GM21723 (cell line): ENCODE data around the gene AMER3.
A peak's percentile ranks its signal among the peaks of the same experiment; 100 is the strongest.
"Not testable (repeated sequence)": the region's sequence is repeated elsewhere in the genome, so short reads cannot be mapped to it uniquely, and the experiment has no call there.

Experiments used
- ATAC-seq: cut with Tn5 transposase; IDR thresholded peaks from one replicate; pipeline ENCODE4 v1.9.1; 2021; ENCODE audit warnings: mild to moderate bottlenecking, moderate library complexity; ENCODE audit not compliant: unreplicated experiment

AMER3 gene, protein sequence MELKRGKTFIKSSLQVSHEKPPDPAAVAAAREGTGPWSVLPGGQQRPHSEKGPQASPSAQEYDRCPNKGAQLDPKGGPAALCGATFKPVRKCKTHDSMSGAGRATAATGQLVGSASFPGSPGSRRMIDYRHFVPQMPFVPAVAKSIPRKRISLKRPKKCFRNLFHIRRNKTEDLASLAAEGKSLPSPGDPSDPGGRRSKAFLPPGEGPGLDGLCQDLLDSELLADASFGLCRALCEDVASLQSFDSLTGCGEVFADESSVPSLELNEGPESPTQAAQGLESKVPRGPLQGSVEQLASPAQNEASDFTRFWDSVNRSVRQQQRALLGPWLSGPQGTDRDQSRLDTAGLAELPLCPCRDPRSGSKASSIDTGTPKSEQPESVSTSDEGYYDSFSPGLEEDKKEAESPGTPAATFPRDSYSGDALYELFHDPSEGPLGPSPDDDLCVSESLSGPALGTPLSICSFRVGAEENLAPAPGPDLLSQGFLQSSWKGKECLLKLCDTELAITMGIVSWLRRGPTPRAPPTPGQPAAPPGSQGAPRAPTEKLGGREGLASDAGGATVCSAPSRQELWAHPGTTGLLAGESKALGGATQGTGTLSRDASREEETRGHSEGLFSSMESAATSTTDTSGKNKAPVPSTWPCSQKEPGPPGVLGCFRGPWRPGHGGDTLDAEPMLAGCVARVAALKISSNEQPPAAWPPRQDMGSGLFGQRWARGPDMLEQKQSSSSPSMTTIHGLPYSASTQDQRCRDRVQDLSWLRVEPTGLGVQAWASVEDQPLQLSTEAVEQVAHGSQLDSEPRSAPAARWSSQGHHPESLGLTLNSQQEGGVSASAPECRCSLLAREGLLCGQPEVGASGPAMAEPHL

DNA sequence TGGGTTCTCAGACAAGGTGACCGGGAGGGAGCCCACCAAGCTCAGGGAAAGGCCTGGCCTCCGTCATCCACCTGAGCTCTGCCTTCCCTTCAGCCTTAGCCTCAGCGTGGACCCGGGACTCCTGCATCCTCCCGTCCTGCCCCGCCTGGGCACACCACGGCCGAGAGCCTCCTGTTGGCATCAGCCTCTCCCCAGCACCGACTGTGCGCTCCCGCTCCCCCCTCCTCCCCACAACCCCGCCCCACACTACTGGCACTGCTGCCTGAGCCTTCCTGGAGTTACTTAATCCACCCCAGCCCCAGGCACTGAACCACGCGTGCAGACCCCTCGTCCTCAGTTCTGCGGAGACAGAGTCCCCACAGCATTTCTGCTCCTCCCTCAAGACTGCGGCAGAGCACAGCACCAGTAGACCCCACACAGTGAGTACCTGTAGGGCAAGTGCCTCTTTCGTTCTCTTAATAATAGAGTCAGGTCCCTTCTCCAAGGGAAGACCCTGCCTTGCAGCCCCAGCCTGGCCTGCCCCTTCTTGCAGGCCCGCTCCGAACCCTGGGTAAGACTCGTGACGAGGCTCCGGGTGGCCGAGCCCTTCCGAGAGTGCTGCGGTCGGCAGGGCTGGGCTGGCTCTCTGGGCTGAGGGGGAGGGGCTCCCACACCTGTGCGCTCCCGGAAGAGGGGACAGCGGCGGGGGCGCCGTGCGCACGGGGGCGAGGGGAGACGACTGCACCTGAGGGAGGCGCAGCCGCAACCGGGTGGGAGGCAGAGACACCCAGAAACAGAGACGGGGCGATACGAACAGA lies at the start of gene AMER3:
Gene AMER3, plus strand, starts transcription at position 285 of the 797 bp plus-strand sequence. CDS start 6,533 bp downstream, outside the sequence.
- ATAC-seq = no peak

DNA sequence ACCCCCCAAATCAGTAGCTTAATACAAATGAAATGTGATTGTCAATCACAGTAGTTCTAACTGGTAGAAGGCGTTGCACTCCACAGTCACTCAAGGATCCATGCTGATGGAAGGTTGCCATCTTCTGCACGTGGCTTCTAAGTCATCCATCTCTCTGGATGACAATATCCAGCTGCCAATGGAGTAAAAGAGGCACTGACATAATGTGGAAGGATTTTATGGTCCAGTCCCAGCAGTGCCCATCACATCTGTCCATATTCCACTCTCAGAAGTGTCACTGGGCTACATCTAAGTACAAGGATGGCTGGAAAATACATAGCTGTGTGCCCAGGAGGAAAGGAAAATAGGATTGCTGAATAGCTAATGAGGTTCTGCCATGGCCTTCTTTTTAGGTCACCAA lies 40.5 kb upstream of the AMER3 start:
- not testable (repeated sequence) for ATAC-seq

DNA sequence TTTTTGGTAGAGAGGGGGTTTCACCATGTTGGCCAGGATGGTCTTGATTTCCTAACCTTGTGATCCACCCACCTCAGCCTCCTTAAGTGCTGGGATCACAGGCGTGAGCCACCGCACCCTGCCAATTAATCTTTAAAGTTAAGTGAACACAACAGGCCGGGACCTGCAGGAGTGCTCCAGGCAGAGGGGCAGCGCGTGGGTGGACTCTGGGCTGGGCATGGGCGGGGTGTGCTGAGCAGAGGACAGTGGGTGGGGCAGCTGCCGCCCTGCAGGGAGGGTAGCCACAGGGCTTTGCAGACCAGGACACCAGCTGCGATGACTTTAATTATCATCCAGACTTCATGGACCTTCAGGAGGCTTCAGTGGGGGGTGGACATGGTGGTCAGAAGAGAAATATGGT lies 35.3 kb upstream of the AMER3 start:
- ATAC-seq = no peak

DNA sequence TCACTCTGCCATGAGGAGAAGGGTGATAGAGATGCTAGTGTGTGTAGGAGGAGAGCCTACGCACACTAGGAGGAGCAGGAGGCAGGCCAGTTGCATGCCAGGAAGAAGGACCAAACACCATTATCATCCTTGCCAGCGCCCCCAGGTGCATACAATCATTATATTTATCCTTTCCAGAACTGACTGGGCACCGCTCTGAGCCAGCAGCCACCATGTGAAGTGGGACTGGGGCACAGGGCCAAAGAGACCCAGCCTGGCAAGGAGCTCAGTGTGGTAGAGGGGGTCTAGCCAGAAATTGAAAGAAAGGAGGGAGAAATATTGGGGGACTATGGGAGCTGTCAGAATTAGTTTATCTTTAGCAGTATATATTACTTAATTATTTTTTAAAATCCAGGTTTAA lies 34.8 kb upstream of the AMER3 start:
- no peak for ATAC-seq

DNA sequence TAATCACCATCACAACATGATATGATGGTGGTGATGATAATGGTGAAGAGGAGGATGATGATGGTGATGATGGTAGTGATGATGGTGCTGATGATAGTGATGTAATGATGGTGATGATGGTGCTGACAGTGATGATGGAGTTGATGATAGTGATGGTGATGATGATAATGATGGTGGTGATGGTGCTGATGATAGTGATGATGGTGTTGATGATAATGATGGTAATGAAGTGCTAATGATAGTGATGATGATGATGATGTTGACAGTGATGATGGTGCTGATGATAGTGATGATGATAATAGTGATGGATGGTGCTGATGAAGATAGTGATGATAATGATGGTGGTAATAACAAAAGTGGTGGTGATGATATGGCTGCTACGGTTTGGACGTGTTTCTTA lies 30.9 kb upstream of the AMER3 start:
- ATAC-seq = no peak

DNA sequence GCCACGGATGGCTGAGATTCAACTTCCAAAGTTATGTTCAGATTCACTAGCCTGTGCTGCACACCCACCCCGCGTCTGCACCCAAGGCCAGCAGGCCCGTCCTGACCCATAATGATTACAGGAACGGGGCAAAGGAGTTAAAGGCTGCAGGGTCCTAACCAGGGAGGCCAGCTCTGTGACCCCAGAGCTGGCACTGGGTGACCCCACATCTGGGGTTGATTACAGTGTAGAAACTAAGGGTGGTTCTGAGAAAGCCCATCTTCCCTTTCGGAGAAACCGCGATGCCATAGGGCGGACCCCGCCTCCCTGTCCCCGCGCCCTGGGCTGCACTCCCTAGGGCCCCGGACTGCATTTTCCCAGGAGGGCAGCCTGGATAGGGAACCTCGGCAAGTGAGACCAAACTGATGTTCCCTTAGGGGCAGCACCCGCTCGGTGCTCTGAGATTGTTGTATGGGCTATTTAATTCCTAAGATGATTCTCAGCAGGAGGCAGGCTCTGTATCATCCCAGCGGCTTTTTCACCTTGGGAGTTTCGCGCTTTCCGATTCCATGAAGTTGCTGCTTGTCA lies 28.6 kb upstream of the AMER3 start:
- ATAC-seq = no peak

DNA sequence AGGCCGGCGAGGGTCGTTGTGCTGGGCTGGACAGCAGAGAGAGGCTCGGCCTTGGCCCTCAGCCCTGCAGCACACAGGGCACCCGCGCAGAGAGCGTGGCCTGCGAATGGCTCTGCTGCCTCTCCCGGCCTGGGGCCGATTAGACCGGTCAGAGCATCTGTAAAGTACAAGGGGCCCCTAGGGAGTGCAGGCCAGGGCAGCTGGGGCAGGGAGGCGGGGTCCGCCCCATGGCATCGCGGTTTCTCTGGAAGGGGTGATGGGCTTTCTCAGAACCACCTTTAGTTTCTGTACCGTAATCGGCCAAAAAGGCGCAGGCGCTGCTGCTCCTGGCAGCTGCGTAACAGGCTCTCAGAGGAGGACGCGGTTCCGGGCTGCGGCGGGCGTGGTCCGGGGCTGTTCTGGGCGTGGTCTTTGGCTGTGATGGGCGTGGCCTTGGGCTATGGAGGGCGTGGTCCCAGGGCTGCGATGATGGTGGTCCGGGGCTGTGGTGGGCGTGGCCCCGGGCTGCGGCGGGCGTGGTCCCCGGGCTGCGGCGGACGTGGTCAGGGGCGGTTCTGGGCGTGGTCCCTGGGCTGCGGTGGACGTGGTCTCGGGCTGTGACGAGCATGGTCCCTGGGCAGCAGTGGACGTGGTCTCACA lies 27.9 kb upstream of the AMER3 start:
- ATAC-seq = peak; percentile 94

DNA sequence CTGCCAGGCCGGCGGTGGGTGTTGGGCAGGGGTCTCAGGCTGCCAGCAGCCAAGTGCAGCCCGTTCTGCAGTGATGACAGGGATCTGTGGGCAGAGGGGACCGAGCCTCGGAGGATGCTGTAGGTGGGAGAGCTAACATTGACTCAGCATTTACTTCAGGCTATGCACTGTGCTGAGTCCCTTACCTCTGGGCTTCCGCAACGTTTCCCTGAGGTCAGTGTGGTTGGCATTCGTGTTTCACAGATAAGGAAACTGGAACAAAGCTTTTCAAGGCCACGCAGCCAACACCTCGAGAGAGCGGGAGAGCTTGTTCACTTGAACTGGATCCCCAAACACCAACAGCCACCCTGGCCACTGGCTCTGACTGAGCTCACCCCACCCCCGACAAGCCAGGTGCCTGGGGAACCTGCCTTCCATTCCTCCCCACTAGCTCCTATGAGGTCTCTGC lies 27.3 kb upstream of the AMER3 start:
- ATAC-seq = peak; percentile 42

DNA sequence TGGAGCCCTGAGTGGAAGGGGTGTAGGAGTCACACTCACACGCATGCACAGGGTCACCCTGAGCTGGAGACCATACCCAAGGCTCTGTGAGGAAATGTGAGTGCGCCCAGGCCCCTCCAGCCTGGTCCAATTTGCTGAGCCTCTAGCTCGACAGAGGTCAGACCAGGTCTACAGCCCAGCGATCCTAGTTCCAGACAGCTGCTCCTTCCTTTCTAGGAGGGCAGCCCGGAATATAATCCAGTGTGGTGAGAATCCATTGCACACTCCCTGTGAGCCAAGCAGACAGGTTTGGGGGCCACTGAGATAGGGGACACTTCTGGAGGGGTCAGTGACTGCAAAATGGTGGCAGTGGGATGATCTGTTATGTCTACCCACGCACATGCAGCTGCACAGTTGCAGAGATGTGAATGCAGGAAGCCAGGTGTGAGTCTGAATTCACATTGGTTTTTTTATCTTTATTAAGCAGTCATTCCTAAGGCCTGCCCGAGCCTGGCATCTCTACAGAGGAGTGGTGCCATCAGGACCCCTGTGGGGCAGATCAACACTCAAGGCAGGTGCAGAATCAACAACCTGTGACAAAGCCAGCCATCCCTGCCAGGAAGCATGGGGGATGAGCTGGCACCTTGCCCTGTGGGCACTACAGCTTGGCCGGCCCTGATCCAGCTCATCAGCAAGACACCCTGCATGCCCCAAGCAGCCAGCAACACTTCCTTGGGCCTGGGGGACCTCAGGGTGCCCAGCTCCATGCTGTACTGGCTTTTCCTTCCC lies 26.6 kb upstream of the AMER3 start, which contains the start of gene GPR148:
Gene GPR148, plus strand, starts transcription at position 522 of the 768 bp plus-strand sequence. Its CDS starts 82 bp downstream, at position 604.
- ATAC-seq = no peak

DNA sequence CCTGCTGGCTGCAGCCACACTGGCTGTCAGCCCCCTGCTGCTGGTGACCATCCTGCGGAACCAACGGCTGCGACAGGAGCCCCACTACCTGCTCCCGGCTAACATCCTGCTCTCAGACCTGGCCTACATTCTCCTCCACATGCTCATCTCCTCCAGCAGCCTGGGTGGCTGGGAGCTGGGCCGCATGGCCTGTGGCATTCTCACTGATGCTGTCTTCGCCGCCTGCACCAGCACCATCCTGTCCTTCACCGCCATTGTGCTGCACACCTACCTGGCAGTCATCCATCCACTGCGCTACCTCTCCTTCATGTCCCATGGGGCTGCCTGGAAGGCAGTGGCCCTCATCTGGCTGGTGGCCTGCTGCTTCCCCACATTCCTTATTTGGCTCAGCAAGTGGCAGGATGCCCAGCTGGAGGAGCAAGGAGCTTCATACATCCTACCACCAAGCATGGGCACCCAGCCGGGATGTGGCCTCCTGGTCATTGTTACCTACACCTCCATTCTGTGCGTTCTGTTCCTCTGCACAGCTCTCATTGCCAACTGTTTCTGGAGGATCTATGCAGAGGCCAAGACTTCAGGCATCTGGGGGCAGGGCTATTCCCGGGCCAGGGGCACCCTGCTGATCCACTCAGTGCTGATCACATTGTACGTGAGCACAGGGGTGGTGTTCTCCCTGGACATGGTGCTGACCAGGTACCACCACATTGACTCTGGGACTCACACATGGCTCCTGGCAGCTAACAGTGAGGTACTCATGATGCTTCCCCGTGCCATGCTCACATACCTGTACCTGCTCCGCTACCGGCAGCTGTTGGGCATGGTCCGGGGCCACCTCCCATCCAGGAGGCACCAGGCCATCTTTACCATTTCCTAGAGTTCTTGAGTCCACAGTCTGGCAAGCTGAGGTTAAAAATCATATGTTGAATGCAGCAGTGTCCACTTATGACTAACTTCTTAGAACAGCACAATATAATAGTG lies 25.7 kb upstream of the AMER3 start:
- ATAC-seq = no peak

DNA sequence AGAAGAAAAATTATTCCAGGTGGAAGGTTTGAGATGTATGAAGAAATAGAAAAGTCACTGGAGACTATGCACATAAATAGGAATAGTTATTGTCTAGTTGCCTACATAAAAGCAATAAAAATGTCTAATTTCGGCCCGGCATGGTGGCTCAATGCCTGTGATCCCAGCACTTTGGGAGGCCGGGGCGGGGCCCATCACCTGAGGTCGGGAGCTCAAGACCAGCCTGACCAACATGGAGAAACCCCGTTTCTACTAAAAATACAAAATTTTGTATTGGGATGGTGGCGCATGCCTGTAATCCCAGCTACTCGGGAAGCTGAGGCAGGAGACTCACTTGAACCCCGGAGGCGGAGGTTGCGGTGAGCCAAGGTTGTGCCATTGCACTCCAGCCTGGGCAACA lies 23.1 kb upstream of the AMER3 start:
- not testable (repeated sequence) for ATAC-seq

DNA sequence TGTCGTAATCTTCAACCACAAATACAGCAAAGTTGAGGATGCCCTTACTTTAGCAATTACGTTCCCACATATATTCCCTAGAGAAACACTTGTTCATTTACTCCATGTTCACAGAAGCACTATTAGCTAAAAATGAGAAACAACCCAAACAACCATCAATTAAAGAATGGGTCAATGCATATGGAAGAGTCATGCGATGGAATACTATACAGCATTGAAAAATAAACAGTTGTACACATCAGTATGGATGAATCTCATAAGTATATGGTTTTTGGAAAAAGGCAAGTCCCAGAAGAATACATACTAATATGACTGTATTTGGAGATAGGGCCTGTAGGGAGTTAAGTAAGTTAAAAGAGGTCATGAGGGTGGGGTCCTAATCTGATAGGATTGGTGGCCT lies 20.1 kb upstream of the AMER3 start:
- ATAC-seq = no peak

DNA sequence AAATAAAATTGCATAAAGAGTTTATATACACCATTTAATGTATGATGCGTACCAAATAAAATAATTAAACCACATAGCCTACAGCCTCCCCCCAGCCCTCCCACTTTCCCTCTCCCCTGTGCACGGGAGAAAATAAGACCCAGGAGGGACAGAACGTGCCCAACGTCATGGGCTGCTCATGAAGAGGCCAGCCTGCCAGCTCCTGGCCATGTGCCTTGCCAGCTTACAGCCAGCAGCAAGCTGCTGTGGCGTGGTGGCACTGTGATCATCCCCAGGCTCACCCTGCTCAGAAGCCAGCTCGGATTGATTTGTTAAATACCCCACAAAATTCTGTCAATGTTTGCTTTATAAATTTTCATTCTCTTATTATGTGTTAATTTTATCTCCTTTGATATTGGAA lies 18.9 kb upstream of the AMER3 start:
- ATAC-seq = no peak

DNA sequence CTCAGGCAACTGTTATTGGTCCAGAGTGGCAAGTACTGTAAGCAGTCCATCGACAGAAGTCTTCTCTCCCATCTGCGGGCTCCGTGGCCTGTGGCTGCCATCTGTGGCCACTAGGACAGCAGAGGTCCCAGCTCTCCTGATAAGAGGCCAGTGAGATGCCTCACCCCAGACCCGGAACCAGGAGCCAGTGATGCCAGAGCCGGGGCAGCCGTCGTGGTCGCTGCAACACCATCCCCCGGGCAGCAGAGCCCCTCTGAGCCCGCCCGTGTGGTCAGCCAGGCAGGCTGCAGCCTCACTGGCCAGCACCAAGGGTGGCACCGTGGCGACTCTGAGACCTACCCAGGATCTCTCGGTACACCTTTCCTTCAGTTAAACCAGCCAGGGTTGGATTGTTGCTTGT lies 17.7 kb upstream of the AMER3 start:
- ATAC-seq = no peak

DNA sequence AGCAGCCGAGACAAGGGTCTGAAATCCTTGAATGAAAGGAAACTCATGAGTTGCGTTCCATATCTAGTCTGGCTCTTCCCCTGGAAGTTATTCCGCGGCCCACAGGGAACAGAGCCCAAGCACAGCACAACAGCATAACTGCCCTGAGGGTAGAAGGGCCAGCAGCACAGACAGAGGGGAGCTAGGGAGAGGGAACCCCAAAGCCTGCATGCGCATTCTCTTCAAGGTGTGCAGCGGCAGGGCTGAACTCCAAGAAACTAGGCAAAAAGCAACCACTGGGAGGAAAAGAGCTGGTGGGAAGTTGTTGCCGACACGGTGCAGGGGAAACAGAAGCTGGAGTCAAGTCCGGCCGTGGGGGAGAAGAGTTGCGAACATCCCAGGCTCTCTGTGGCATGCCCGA lies 14.7 kb upstream of the AMER3 start:
- ATAC-seq = no peak

DNA sequence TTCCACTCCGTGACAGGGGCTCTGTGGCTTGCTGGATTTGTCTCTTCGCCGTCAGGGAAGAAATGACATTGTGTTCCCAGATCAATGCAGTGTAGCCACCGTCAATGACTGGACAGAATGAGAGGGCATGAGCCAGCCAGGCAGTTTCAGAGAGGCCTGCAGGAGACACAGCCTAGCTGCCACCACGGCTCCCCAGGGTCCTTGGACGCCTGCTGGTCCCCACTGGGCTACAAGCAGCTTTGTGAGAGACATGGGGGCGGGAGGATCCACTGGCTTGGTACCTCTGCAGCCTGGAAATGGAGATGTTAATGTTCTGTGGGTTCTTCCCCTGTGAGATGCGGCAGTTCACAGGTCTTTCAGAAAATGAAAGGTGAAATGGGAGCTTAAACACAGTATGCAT lies 12.1 kb upstream of the AMER3 start:
- ATAC-seq = no peak

DNA sequence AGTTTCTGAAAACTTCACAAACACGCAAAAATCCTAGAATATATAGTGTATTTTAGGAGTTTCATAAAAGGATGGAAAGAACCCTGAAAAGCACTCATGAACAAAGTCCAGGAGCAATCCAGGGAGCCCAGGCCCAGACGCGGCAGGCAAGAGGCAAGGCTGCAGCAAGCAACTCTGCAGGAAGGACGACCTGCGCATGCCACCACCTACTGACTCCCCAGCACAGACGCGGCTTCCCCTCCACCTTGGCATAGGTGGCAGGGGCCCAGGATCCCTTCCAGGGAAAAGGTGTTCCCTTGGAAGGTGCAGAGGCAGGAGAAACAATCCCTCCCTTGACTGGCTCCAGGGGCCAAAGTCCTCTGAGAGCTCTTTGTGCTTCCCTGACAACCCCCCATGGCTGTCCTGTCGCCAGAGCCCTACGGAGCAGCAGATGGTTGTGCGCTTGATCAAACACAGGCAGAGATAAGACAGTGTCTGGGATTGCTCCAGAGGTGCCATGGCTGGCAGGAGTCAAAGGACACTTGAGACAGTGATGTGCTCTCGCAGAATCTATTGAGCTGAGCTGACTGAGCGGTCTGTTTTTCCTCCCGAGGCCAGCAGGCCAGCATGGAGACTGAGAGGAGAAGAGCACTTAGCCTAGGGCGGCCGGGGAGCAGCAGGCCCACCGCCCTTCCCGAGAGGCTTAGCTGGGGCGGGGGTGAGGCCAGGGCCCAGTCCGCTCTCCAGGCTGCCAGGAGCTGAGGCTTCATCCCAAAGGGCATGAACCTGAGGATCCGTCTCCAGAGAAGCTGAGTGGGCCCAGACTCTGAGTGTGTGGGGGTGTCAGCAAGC lies 10.8 kb upstream of the AMER3 start:
- ATAC-seq = no peak
